ENCODE measurements around the gene MED28.

MED28 gene

DNA sequence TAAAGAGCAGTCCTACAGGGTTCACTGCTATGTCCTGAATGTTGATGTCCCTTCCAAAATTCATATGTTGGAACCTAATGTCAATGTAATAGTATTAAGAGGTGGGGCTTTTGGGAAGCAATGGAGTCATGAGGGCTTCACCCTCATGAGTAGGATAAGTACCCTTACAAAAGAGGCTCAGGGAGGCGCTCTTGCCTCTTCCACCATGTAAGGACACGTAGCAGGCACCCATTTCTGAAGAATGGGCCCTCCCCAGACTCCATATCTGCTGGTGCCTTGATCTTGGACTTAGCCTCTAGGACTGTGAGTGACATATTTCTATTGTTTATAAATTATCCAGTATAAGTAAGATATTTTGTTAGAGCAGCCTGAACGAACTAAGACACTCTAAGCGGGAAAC is 15.8 kb downstream of the MED28 start:
- TF ChIP-seq, protein P1, sequence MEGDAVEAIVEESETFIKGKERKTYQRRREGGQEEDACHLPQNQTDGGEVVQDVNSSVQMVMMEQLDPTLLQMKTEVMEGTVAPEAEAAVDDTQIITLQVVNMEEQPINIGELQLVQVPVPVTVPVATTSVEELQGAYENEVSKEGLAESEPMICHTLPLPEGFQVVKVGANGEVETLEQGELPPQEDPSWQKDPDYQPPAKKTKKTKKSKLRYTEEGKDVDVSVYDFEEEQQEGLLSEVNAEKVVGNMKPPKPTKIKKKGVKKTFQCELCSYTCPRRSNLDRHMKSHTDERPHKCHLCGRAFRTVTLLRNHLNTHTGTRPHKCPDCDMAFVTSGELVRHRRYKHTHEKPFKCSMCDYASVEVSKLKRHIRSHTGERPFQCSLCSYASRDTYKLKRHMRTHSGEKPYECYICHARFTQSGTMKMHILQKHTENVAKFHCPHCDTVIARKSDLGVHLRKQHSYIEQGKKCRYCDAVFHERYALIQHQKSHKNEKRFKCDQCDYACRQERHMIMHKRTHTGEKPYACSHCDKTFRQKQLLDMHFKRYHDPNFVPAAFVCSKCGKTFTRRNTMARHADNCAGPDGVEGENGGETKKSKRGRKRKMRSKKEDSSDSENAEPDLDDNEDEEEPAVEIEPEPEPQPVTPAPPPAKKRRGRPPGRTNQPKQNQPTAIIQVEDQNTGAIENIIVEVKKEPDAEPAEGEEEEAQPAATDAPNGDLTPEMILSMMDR (conservative IDR thresholded peaks at IDR 0.05; ENCODE audit: low read depth), result no peak
- ChIA-PET CTCF (no interaction called here), POLR2A (ENCODE audit: low non-redundant PET) (no interaction called here)
- DNase-seq (ENCODE audit: low spot score), result no peak
- no peak overlapping the region for H3K27ac ChIP-seq

DNA sequence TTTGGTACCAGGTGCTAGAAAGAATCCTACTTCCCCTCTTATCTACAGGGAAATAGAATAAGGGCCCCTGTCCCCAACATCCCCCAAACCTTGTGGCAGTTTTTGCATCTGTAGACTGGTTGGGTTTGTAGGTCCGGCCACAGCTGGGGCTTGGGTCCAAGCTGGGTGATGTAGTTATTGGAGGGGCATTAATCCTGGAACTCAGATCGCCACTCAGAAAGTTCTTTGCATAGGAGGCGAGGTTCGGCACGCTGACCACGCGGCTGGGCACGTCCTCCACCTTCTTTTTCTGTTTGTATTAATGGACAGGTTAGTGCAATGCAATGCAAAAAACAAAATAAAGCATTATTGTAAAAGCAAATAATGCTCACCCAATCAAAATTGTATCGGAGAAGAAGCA is 19.2 kb downstream of the MED28 start:
- no peak for DNase-seq (ENCODE audit: low spot score)
- H3K27ac ChIP-seq, result no peak overlapping the region
- POLR2A ChIA-PET (ENCODE audit: low non-redundant PET), result no interaction called here
- CTCF ChIA-PET, result no interaction called here
- TF ChIP-seq, protein P1 (conservative IDR thresholded peaks at IDR 0.05; ENCODE audit: low read depth), result no peak

GRCh38 chr4:17635056-17635455 is 20.6 kb downstream of the MED28 start:
- POLR2A ChIA-PET (ENCODE audit: low non-redundant PET), result no interaction called here
- CTCF ChIA-PET, result no interaction called here
- TF ChIP-seq, protein P1 (conservative IDR thresholded peaks at IDR 0.05; ENCODE audit: low read depth), result no peak

DNA sequence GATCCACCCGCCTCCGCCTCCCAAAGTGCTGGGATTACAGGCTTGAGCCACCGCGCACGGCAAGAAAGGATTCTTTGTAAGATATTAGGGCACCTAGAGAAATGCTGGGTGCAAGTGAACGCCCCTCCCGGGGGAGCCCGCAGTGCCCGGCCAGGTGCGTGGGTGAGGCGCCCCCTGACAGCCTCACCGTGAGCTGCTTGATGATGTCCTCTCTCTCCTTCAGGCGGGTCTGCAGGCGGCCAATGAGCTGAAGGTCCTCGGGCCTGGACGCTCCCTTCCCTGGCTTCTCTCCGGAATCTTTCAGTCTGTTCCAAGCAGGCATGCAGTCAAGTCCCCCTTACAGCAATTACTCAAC is 21.9 kb downstream of the MED28 start:
- DNase-seq (ENCODE audit: low spot score), result no peak
- H3K27ac ChIP-seq, result peak overlapping the region; percentile 25; the same call in 1 of the 2 replicates
- TF ChIP-seq, protein P1 (conservative IDR thresholded peaks at IDR 0.05; ENCODE audit: low read depth), result no peak
- POLR2A ChIA-PET (ENCODE audit: low non-redundant PET), result no interaction called here
- CTCF ChIA-PET, result interaction anchor here (0.6 to 0.8 kb wide), 2 partner anchors 22 to 100 kb away, joined by 3 to 4 read pairs; partner anchors contain the start of gene MED28

More at GRCh38 chr4:17635056-17635455, 20.6 kb downstream of the MED28 start:
- DNase-seq (ENCODE audit: low spot score), result no peak
- H3K27ac ChIP-seq, result no peak overlapping the region

- H3K27ac ChIP-seq, result 0 out of 2 replicates have a peak overlapping the region, but pooled peaks have one; percentile 25
- ChIA-PET CTCF (interaction anchor here (0.6 to 0.8 kb wide), 2 partner anchors 23 to 100 kb away, joined by 3 to 4 read pairs; partner anchors contain the start of gene MED28), POLR2A (ENCODE audit: low non-redundant PET) (no interaction called here)
- TF ChIP-seq, protein P1 (conservative IDR thresholded peaks at IDR 0.05; ENCODE audit: low read depth), result peak; percentile 86
- peak; percentile 54 for DNase-seq (ENCODE audit: low spot score)
These were observed 22.5 kb downstream of the MED28 start for GRCh38 chr4:17636696-17637622.

DNA sequence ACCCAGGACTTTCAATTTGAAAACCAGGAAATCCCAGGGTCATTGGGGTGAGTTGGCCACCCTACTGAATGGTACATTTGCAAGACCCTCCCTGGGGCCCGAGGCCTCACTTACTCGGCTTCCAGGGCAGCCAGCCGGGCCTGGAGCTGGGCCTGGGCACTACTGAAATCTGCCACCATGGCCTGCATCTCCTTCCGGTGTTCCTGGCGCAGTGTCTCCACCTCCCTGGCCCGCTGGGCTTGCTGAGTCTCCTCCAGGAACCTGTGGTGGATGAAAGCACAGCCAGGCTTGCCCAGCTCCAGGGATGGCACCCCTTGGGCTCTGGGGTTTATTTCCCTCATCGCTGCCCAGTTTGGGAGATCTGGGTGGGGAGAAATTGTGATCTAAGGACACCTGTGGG is 24.7 kb downstream of the MED28 start:
- CTCF ChIA-PET, result no interaction called here
- no peak for DNase-seq (ENCODE audit: low spot score)
- POLR2A ChIA-PET (ENCODE audit: low non-redundant PET), result no interaction called here
- TF ChIP-seq, protein P1 (conservative IDR thresholded peaks at IDR 0.05; ENCODE audit: low read depth), result no peak
- H3K27ac ChIP-seq, result no peak overlapping the region
